Colon (tissue), 2 donors: Measurements from ENCODE around the gene BAZ2B.

Experiments used
- FAIRE-seq: peaks from 2 replicates; lab custom pipeline; 2012; peaks lifted over from hg19 to GRCh38; lab: Jason Lieb, UNC
- donor health status: control.
- donor health status: control.

BAZ2B gene

DNA sequence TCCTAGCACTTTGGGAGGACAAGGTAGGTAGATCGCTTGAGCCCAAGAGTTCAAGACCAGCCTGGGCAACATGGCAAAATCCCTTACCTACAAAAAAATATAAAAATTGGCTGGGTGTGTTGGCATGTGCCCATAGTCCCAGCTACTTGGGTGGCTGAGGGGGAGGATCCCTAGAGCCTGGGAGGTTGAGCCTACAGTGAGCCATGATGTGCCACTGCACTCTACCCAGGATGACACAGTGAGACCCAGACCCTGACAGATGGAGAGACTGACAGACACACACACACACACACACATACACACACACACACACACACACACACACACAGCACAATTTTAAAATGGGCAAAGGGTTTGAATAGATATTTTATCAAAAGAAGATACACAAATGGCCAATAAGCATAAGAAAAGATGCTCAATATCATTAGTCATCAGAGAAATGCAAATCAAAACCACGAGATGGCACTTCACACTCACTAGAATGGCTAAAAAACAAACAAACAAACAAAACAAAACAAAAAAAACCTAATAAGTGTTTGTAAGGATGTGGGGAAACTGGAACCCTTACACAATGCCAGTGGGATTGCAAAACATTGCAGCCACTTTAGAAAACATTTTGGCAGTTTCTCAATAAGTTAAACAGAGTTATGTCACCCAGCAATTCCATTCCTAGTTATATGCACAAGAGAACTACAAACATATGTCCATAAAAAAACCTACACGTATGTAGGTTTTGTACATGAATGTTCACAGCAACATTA lies 42.3 kb downstream of the BAZ2B start:
- no peak for FAIRE-seq

DNA sequence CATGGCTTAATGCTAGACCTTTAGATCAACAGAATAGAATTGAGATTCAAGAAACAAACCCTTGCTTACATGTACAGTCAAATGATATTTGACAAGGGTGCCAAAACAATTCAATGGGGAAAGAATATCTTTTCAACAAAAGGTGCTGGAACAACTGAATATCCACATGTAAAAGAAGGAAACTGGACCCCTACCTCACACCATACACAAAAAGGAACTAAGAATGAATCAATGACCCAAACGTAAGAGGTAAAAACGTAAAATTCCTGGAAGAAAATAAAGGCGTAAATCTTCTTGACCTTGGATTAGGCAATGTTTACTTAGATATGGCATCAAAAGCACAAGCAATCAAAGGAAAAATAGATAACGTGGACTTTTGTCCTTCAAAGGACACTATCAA lies 43.1 kb downstream of the BAZ2B start:
- no peak for FAIRE-seq

DNA sequence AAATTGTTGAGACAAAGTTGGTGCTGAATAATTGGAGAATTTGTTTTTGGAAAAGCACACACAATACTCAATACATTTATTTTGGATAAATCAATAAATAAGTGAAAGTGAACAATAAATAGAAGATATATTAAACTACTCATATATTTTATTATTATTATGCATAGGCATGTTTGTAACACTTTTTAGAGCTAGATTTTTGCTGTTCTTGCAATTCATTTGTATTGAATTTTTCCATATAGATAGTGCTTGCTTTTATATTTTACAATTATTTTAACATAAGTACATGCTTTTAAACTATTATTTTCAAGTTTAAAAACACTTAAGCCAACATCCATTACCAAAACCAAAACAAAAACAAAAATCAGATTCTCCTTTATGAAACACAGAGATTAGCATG lies 43.9 kb downstream of the BAZ2B start:
- FAIRE-seq: no peak

- no peak for FAIRE-seq
Observed at GRCh38 chr2:159571540-159572260, 44.6 kb downstream of the BAZ2B start.

GRCh38 chr2:159564081-159564480 lies 52.3 kb downstream of the BAZ2B start:
- no peak for FAIRE-seq

- no peak for FAIRE-seq
Observed at GRCh38 chr2:159562248-159562647, 54.1 kb downstream of the BAZ2B start.

GRCh38 chr2:159561786-159562185 lies 54.6 kb downstream of the BAZ2B start:
- no peak for FAIRE-seq

GRCh38 chr2:159561242-159561641 lies 55.1 kb downstream of the BAZ2B start:
- no peak for FAIRE-seq

- no peak for FAIRE-seq
Observed at GRCh38 chr2:159559034-159559433, 57.3 kb downstream of the BAZ2B start.

DNA sequence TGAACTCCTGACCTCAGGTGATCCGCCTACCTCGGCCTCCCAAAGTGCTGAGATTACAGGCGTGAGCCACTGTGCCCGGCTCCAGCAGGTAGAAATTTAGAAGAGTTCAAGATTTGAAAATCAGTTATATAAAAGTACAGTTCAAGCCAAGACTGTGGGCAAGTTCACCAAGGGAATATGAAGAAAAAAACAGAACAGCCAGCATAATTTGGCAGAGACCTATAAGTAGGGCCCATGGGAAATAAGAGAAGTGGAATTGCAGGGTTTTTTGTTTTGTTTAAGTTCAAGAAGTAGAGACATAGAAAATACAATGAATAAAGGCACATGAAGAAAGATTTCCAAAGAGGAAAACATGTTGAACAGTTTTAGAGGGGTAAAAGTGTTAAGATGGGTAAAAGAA lies 57.9 kb downstream of the BAZ2B start:
- no peak for FAIRE-seq

DNA sequence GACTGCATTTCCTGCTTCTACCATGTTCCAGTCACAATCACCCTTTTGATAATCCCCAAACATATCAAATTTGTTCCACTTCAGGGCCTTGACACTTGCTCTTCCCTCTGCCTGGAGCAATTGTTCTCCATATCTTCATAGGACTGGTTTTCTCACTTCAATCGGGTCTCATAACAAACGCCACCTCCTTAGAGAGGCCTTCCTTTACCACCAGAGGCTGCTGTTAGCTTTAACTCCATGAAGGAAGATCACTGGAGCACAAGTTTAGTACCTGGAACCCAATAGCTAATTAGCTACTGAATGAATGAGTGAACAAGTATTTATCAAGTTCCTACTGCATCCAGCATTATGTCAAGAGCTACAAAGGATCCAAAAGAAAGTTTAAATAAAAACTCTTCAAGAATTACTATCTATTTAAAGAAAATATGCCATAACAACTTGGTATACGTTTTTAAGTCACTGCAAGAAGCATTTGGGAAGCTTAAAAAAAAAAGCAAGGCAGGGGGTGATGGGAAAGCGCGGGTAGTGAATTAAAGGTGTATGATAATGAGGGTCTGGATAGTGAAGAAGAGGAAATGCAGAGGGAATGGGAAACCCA lies 58.8 kb downstream of the BAZ2B start:
- no peak for FAIRE-seq

DNA sequence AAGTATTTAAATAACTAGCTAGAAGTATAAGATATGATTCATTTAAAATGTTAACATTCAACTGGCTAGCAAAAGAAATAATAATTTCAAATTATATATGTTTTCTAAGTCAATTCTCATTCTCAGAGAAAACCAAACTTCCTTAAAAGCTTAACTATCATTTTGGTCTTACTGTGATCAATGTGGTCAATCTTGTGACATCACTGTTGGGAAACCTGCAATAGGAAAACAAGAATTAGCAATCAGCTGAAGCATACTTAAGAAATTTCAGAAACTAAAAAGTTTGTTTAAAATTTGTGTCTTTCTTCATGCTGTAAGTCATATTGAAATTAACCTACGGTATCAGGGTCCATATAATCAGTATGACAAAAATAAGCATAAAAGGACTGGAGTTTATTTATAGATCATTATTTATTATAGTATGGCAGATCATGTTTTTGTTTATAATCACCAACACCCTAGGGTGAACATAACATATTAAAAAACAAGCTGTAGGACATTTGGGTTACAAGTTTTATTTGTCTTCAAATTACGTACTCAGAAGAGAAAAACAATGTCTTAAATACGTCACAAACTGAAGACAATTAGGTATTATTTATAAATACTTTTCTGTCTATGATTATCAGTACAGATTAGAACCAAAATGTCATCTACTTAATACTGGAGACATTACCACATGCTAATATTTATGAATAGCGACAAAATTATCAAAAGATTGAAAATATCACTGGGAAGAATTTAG lies 60.5 kb downstream of the BAZ2B start:
- FAIRE-seq: no peak

DNA sequence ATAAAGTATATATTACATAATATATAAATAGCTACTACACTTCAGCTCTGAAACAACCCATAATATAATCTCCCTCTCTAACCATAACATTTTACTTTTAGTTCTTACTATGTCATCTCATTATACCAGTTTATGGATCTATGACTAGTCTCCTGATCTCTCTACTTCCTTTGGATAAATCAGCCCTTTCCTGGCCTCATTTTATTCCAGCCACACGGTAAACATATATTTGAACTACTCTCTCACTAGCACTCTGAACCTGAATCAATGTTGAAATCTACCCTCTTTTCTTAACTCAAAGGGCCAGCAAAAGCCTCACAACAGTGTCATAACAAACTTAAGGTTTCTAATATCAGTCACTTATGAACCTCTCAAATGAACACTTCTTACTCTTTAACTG lies 62.6 kb downstream of the BAZ2B start:
- FAIRE-seq: no peak

GRCh38 chr2:159551806-159552205 lies 64.5 kb downstream of the BAZ2B start:
- FAIRE-seq: no peak

GRCh38 chr2:159550231-159550630 lies 66.1 kb downstream of the BAZ2B start:
- no peak for FAIRE-seq

DNA sequence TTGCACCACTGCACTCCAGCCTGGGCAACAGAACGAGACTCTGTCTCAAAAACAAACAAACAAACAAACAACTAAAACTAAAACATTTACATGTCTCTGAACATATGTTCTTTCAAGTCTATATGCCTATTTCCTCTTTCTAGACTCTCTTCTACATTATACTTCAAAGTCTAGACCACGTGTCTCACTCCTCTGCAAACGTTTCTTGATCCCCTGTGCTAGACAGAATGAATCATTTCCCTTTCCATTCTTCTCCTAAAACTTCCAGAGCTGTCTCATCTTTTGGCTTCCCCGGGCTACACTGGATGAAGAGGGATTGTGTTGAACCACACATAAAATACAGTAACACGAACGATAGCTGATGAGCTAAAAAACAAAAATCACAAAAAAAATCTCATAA lies 67.1 kb downstream of the BAZ2B start:
- FAIRE-seq: no peak

DNA sequence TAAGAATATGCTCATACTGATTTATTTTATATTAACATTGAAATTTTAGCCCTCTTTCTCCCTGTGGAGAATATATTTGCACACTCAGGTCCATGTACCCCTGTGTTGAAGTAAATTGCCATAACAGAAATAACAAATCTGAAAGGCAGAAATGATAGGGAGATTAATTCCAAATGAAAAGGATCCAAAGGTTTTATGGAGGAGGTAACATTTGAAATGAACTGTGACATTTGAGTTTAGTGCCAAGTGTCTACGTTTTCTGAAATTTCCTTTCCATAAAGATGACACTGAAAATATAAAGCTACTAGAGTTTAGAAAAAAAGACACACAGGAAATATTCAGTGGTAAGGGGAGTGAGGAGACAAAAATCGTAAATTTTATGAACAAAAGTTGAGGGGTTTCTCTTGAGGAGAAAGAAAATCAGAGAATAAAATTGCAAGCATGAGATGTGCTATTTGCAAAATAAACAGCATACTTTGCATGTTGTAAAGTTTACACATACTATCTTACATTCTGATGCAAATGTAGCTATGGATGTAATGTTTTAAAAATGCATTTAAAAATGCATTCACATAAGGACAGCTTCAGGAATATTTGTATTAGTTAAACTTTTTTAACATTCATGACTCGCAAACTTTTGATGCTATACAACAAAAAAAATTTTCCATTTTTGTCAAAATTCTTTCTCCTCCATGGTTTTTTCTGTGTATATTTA lies 69.5 kb downstream of the BAZ2B start:
- no peak for FAIRE-seq

DNA sequence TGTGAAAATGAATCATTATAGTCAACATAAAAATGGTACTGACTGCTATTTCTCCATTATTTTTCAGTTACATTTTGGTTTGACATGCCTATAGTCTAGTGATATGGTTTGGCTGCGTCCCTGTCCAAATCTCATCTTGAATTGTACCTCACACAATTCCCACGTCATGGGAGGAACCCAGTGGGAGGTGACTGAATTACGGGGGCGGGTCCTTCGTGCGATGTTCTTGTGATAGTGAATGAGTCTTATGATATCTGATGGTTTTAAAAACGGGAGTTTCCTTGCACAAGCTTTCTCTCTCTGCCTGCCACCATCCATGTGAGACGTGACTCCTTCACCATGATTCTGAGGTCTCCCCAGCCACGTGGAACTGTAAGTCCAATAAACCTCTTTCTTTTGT lies 70.3 kb downstream of the BAZ2B start:
- no peak for FAIRE-seq

DNA sequence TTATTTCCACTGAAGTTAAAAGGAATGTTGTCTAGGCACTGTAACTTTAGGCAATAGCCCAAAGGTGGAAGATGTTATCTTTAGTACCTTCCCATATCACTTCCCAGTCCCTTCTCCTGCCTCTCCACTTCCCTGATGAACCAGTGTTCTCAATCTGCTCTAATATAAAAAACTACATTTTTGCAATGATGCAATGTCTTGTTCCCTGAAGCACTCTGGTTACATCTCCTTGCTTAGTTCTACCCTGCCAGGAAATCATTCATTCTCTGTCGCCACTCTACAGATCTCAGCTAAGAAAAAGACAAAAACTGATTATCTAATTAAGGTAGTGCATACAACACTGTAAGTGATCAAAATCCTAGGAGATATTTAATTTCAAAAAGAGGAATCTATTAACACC lies 71.3 kb downstream of the BAZ2B start:
- FAIRE-seq: no peak

DNA sequence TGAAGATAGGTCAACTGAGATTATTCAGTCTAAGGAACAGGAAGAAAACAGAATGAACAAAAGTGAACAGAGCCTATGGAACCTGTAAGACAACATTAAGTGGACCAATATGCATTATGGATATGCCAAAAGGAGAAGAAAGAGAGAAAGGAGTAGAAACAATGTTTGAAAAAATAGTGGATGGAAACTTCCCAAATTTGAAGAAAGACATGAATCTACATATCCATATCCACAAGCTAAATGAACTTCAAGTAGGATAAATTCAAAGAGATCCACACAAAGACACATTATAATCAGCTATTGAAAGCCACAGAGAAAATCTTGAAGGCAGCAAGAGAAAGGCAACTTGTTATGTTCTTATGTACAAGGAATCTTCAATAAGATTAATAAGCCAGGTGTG lies 74.2 kb downstream of the BAZ2B start:
- no peak for FAIRE-seq

DNA sequence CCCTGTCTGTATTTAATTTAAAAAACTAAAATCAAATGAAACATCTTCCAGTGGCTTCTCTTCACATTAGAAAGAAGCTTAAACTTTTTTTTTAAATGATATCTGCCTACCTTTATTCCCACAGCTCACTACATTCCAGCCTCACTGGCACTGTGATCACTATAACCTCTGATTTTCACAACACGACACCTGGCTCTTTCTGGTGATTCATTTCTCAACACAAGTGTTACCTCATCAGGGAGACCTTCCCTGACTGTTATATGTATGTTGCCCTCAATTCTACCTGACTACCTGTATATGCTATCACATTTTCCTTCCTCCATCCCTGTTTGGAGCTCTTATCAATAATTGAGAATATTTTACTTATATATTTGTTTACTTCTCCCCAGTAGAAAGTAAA lies 76.6 kb downstream of the BAZ2B start:
- FAIRE-seq: no peak

GRCh38 chr2:159538801-159539200 lies 77.5 kb downstream of the BAZ2B start:
- no peak for FAIRE-seq
